Esophagus squamous epithelium (tissue), 5 donors: ENCODE data around the gene ACSS3. TPM values are rescaled to one million over a fixed set of nuclear protein-coding genes. Genes with fewer than 3 reads are reported as not detected.

Experiments
- DNase-seq: peaks from one replicate; lab custom pipeline; 2025; lab: John Stamatoyannopoulos, UW
- H3K27ac ChIP-seq, 4 donors: fragments of 200-600 bp; sonication (generic); one replicate each; pipeline ENCODE4 v1.5.1; 2016 to 2019; ENCODE audit warnings: mild to moderate bottlenecking in 1 of 4
- H3K27me3 ChIP-seq, 4 donors: fragments of 200-600 bp; sonication (generic); 1 replicate in 3 of 4; 2 replicates in 1 of 4; pipeline versions ENCODE4 v1.5.1 to v1.6.0; 2017 to 2021; ENCODE audit warnings: antibody characterized with exemption in 1 of 4
- H3K36me3 ChIP-seq, 3 donors: fragments of 200-600 bp; sonication (generic); one replicate each; pipeline ENCODE4 v1.5.1; 2016 to 2019
- H3K4me1 ChIP-seq, 3 donors: fragments of 200-600 bp; sonication (generic); one replicate each; pipeline ENCODE4 v1.5.1; 2017 to 2019
- H3K4me3 ChIP-seq, 4 donors: fragments of 200-600 bp; sonication (generic); 1 replicate in 3 of 4; 2 replicates in 1 of 4; pipeline ENCODE4 v1.5.1; 2016 to 2019; ENCODE audit warnings: mild to moderate bottlenecking in 2 of 4, moderate library complexity in 1 of 4
- H3K9me3 ChIP-seq, 3 donors: fragments of 200-600 bp; sonication (generic); one replicate each; pipeline ENCODE4 v1.5.1; 2016 to 2019
- CTCF ChIP-seq, 6 experiments: fragments of 450-650 bp in 4 of 6; fragments of 200-600 bp in 2 of 6; sonication (generic) in 2 of 6; IDR thresholded peaks; one replicate each; pipeline ENCODE4 v1.5.1; 2016 to 2019; ENCODE audit warnings: antibody characterized with exemption in 6 of 6, mild to moderate bottlenecking in 4 of 6, moderate library complexity in 4 of 6
- POLR2A ChIP-seq, 4 donors: fragments of 450-650 bp; IDR thresholded peaks; one replicate each; pipeline ENCODE4 v1.6.1; 2017; ENCODE audit warnings: antibody characterized with exemption in 4 of 4, mild to moderate bottlenecking in 4 of 4, moderate library complexity in 3 of 4
- WGBS, 2 donors: methylation state at CpG; one replicate each; pipeline ENCODE4 v1.1.5; 2018; 5-methylcytosine and 5-hydroxymethylcytosine counted together
- intact Hi-C: fragments of 100-400 bp; cut with DNase I; formaldehyde crosslinking; loops from one replicate; pipeline ENCODE4 v1.15.0; 2022
- total RNA-seq, 4 donors: library from RNA; depleted of rRNA; stranded (reverse); fragments of >200 nt; gene quantifications; one replicate each; pipeline ENCODE4 v1.1.0, GENCODE V29; 2016
- donor health status: DM: yes; HTN: yes; CAD: no.

Gene ACSS3
- total RNA-seq, 4 donors from 2014 or later = 0.35 to 7.4 (median 1.0) TPM

GRCh38 chr12:81253360-81253759, 175.5 kb downstream of the ACSS3 start:
- TF ChIP-seq POLR2A (IDR thresholded peaks at IDR 0.05) (no peak), CTCF (IDR thresholded peaks at IDR 0.05) (no peak)
- DNase-seq = no peak
- Histone ChIP-seq H3K36me3 (no peaks in the 10 kb centered on the region), H3K4me1 (no peaks in the 10 kb centered on the region), H3K27me3 (no peaks in the 10 kb centered on the region), H3K4me3 (no peak overlapping the region), H3K9me3 (no peaks in the 10 kb centered on the region), H3K27ac (no peak overlapping the region)
- 67 to 83% methylated on average over 3 of the region's 3 CpGs for WGBS, 2 donors
- intact Hi-C loops = no loop called here

DNA sequence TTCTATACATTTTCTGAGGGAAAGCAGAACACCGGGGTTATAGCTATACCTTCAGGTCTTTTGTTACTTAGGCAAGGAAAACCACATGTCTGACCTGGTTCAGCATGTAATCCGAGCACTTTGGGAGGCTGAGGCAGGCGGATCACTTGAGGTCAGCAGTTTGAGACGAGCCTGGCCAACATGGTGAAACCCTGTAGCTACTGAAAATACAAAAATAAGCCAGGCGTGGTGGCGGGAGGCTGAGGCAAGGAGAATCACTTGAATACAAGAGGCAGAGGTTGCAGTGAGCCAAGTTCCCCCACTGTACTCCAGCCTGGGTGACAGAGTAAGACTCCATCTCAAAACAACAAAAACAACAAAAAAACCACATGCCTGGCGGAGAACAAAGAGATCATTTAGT, 177.6 kb downstream of the ACSS3 start:
- WGBS, 2 donors = 73 to 78% methylated on average over 7 of the region's 7 CpGs
- H3K4me1 ChIP-seq = no peaks in the 10 kb centered on the region
- no peak for DNase-seq
- no peaks in the 10 kb centered on the region for H3K9me3 ChIP-seq
- TF ChIP-seq POLR2A (IDR thresholded peaks at IDR 0.05) (no peak), CTCF (IDR thresholded peaks at IDR 0.05) (no peak)
- H3K4me3 ChIP-seq = no peak overlapping the region
- H3K27me3 ChIP-seq = no peaks in the 10 kb centered on the region
- intact Hi-C loops = no loop called here
- H3K36me3 ChIP-seq = no peaks in the 10 kb centered on the region
- H3K27ac ChIP-seq = no peak overlapping the region

DNA sequence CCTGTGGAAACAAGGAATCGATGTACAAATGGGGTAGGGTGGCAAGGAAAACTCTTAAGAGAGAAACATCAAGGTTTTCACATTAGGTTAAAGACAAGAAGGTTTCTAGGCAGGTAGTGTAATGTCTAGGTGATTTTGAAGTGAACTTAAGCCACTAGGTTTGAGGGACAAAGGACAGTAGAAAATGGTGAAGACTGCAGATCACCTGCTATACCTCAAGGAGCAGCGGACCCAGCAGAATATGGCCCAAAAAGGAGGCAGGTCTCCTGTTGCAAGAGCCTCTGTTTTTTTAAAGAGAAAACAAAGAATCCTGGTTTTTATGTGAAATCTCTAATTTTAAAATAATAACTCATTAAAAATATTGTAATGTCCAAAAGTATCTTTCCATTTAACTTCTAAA, 178.1 kb downstream of the ACSS3 start:
- H3K4me3 ChIP-seq = no peak overlapping the region
- no peaks in the 10 kb centered on the region for H3K36me3 ChIP-seq
- TF ChIP-seq POLR2A (IDR thresholded peaks at IDR 0.05) (no peak), CTCF (IDR thresholded peaks at IDR 0.05) (no peak)
- DNase-seq = no peak
- no peaks in the 10 kb centered on the region for H3K27me3 ChIP-seq
- H3K4me1 ChIP-seq = no peaks in the 10 kb centered on the region
- intact Hi-C loops = no loop called here
- no peak overlapping the region for H3K27ac ChIP-seq
- no peaks in the 10 kb centered on the region for H3K9me3 ChIP-seq
- 87 to 89% methylated on average over 2 of the region's 2 CpGs for WGBS, 2 donors

- Histone ChIP-seq H3K4me3 (no peak overlapping the region), H3K4me1 (no peaks in the 10 kb centered on the region), H3K9me3 (no peaks in the 10 kb centered on the region), H3K36me3 (no peaks in the 10 kb centered on the region), H3K27me3 (no peaks in the 10 kb centered on the region), H3K27ac (no peak overlapping the region)
- no peak for DNase-seq
- intact Hi-C loops = no loop called here
- TF ChIP-seq CTCF (IDR thresholded peaks at IDR 0.05) (peak in 2 of 6 experiments; percentile 8 to 31), POLR2A (IDR thresholded peaks at IDR 0.05) (no peak)
- 41 to 46% methylated on average over 4 of the region's 4 CpGs for WGBS, 2 donors
Observed at GRCh38 chr12:81257947-81258551, 180.2 kb downstream of the ACSS3 start.

DNA sequence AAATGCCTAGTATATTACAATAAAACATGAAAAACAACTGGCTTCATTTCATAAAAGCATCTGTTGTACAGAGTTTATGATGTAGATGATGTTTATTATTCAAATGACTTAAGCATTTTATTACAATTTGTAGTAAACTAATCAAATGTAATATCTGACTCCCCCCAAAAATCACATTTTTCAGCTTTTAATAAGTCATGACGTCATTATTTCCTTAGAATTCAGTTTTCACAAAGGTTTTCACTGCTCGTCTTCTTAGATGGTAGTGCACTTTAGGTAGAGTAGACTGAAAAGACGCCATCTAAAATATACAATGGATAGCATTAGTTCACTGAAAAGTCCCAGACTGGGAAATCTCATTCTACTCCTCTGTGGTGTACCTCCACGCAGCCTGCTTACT, 181.5 kb downstream of the ACSS3 start:
- no peak overlapping the region for H3K4me3 ChIP-seq
- intact Hi-C loops = no loop called here
- no peaks in the 10 kb centered on the region for H3K9me3 ChIP-seq
- 72 to 77% methylated on average over 4 of the region's 4 CpGs for WGBS, 2 donors
- no peaks in the 10 kb centered on the region for H3K27me3 ChIP-seq
- TF ChIP-seq CTCF (IDR thresholded peaks at IDR 0.05) (no peak), POLR2A (IDR thresholded peaks at IDR 0.05) (no peak)
- no peaks in the 10 kb centered on the region for H3K36me3 ChIP-seq
- no peak for DNase-seq
- H3K4me1 ChIP-seq = no peaks in the 10 kb centered on the region
- H3K27ac ChIP-seq = no peak overlapping the region
